HG03196 (cell line): ENCODE data around the gene USP51.
"Not testable (repeated sequence)": the region's sequence is repeated elsewhere in the genome, so short reads cannot be mapped to it uniquely, and the experiment has no call there.

Source experiments
- ATAC-seq: cut with Tn5 transposase; IDR thresholded peaks from one replicate; pipeline ENCODE4 v1.9.1; 2021; ENCODE audit not compliant: unreplicated experiment

USP51 gene

DNA sequence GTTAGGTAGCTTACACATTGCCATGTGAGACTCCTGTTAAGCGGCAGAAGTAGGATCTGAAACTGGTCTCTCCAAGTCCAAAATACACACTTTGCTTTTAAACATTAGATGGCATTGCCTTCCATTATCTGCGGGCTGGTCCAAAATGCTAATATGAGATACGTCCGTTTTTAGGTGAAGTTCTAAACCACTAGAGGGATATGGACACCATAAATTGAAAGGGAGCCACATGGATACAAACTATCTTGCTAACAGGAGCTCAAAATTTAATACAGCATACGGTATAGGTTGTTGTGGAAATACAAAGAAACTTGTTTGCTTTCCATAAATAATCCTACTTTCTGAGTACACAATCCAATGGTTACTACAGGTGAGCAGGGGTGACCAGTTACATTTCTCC, 23.9 kb downstream of the USP51 start:
- not testable (repeated sequence) for ATAC-seq

DNA sequence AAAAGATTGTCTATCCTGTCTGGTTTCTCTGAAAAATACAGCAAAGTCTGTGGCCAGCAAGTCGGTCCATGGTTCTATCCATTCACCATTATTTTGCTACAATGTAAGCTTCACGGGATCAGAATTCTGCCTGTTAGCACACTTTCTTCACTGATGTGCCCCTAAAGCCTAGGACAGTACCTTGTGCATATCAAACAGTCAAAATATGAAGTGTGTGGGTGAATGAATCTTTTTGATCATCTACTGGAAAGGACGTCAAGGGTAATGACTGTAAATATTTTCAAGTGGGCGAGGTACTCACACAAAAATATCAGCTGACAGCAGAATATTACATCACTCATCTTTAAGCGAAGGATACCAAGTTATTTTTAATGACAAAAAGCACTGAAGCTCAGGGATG, 24.5 kb downstream of the USP51 start:
- not testable (repeated sequence) for ATAC-seq

DNA sequence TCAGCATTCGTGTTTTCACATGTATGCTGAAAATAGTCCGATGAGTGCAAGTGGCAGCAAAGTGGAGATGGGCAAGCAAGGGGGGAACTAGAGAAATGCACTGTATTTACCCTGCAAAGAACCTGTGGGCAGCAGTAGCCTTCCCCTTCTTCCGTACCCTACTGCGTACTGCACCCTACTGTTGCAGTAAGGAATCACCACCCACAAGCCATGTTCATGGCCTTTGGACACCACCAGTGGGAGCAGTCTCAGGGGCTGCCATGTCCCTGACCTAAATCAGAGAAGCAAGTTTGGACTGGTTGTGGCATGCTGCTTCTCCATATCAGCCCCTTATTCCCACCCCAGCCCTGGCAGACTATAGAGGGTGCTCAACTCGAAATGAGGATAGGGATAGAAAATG, 25.6 kb downstream of the USP51 start:
- not testable (repeated sequence) for ATAC-seq

GRCh38 chrX:55459926-55460325, 29.7 kb downstream of the USP51 start:
- ATAC-seq: not testable (repeated sequence)

DNA sequence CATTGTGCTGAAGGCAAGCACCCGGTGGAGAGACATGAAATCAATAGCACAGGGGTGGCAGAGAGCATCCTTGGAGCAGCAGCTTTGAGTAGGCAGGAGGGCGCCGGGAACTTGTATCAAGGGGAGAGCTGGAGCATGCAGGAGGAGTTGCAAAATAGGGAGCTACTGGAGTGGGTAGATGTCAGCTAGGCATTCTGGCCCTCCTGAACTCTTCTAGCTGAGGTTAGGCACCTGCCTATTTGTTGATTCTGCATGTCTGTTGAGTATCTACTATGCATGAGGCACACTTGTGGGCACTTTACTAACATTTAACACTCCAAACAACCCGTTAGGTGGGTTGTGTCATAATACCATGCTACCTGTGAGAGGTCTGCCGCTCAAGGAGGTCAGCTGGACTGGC, 30.2 kb downstream of the USP51 start:
- not testable (repeated sequence) for ATAC-seq

DNA sequence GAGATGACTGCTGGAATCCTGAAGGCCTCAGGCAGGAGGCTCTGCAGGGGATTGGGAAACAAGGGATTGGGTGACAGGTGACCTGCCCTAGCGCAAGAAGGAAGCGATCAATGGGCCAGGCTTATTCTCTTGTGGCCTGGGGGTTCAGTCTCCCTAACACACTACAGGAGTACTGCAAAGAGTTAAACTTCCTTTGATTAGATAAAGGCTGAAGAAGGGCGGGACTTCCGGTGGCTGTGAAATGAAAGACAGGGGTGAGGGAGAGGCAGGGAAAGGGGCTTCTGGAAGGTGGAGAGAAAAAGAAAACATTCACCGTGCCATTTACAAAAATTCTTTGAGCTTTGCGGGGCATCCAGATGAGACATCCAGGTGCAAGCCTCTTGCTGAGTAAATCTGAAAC, 33.9 kb downstream of the USP51 start:
- ATAC-seq: not testable (repeated sequence)

DNA sequence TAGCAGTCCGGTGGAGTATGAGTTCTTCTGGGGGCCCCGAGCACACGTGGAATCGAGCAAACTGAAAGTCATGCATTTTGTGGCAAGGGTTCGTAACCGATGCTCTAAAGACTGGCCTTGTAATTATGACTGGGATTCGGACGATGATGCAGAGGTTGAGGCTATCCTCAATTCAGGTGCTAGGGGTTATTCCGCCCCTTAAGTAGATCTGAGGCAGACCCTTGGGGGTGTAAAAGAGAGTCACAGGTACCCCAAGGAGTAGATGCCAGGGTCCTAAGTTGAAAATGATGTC, 36.9 kb downstream of the USP51 start:
- ATAC-seq: no peak

DNA sequence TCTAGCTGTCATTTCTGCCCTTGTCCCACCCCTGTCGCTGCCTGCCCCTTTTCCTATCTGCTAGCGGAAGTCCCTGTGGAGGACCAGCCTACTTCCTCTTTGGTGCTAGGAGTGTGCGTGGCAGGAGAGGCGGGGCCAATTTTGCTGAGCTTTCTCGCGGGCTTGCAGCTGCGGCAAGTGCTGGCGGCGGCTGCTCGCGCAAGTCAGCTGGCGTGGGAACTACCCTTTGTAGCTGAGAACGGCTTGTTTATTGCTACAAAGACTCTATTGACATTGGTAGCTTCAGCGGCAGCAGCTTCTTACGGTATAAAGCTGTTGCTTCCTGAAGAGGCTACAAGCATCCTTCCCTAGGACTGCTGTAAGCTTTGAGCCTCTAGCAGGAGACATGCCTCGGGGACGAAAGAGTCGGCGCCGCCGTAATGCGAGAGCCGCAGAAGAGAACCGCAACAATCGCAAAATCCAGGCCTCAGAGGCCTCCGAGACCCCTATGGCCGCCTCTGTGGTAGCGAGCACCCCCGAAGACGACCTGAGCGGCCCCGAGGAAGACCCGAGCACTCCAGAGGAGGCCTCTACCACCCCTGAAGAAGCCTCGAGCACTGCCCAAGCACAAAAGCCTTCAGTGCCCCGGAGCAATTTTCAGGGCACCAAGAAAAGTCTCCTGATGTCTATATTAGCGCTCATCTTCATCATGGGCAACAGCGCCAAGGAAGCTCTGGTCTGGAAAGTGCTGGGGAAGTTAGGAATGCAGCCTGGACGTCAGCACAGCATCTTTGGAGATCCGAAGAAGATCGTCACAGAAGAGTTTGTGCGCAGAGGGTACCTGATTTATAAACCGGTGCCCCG, 37.4 kb downstream of the USP51 start, which contains the start of gene MAGEH1:
TSS of gene MAGEH1 (plus strand) at position 138 of the 843 bp plus-strand sequence. CDS start at position 386, 248 bp downstream.
- peak; percentile 99 for ATAC-seq

DNA sequence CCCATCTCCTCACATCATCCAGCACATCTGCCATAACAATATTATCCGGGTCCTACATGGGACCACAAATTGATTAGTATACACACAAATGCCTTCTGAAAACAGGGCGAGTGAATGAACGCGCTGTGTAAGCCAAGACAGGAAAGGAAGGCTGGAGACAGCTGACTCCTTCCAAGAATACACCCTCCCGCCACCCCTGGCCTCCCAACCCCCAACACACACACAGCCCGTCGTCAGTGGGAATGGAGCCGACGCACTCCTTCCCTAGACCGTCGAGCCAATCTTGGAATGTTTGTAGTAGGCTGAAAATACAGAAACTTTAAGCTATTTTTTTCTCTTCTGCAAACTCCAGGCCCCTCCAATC, 38.0 kb downstream of the USP51 start:
- peak; percentile 27 for ATAC-seq

DNA sequence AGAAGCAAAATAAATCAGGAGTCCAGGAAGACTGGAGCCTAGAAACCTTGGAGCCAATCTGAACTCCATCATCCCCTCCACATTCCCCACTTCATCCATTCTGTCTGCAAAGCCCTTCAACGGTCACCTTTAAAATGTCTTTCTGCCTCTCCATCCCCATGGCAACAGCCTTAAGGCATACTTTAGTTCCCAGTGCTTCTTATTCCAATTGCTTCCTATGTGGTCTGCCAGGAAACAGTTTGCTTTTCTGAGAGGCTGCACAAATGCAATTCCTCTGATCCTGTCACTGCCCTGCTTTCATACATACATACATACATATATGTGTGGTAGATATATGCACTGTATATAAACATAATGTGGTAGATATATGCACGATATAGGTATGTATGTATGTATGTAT, 38.5 kb downstream of the USP51 start:
- no peak for ATAC-seq

DNA sequence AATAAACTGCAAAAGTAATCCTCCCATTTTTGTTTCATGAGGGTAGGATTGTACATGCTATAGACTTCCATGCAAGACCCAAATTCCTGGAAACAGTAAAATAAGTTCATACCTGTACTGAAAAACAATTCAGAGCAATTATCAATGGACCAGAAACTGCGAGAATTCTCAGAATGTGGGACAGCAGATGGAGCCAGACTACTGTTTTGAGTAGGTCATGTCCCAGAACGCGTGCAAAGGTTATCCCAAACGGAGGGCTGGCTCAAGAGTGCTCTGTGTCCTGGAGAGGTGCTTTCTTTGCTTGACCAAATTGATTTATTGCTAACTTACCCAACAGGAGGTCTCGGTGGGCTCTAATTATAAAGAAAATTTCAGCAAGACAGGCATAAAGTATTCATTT, 39.4 kb downstream of the USP51 start:
- no peak for ATAC-seq

- ATAC-seq: not testable (repeated sequence)
Observed at GRCh38 chrX:55443468-55443867, 46.2 kb downstream of the USP51 start.
